HG02870 (cell line): ENCODE data around the gene CAMSAP3.
"Not testable (repeated sequence)": the region's sequence is repeated elsewhere in the genome, so short reads cannot be mapped to it uniquely, and the experiment has no call there.

Experiments used
- ATAC-seq: cut with Tn5 transposase; IDR thresholded peaks from one replicate; pipeline ENCODE4 v1.9.1; 2021; ENCODE audit warnings: mild to moderate bottlenecking, moderate library complexity; ENCODE audit not compliant: unreplicated experiment

The CAMSAP3 gene

GRCh38 chr19:7631577-7631976, 35.9 kb downstream of the CAMSAP3 start:
- no peak for ATAC-seq

- no peak for ATAC-seq
These were observed 36.9 kb downstream of the CAMSAP3 start for GRCh38 chr19:7632340-7633203.

- no peak for ATAC-seq
These were observed 38.0 kb downstream of the CAMSAP3 start, which contains the start of gene PCP2 for GRCh38 chr19:7633698-7634097. Gene PCP2, minus strand, starts transcription at chr19:7633719. Its CDS starts 262 bp downstream, at chr19:7633457.

GRCh38 chr19:7635670-7636069, 40.0 kb downstream of the CAMSAP3 start:
- no peak for ATAC-seq

GRCh38 chr19:7636317-7636690, 40.6 kb downstream of the CAMSAP3 start:
- no peak for ATAC-seq

GRCh38 chr19:7636691-7637373, 41.2 kb downstream of the CAMSAP3 start, which contains the start of gene STXBP2:
Gene STXBP2, plus strand, starts transcription at chr19:7637110. Its CDS starts 40 bp downstream, at chr19:7637150.
- ATAC-seq: peak; percentile 51

GRCh38 chr19:7637374-7638256, 42.0 kb downstream of the CAMSAP3 start:
- ATAC-seq: no peak

GRCh38 chr19:7638802-7639465, 43.3 kb downstream of the CAMSAP3 start:
- no peak for ATAC-seq

- ATAC-seq: no peak
These were observed 44.2 kb downstream of the CAMSAP3 start for GRCh38 chr19:7639863-7640348.

GRCh38 chr19:7640803-7641202, 45.1 kb downstream of the CAMSAP3 start:
- ATAC-seq: no peak

GRCh38 chr19:7641290-7642276, 45.9 kb downstream of the CAMSAP3 start:
- ATAC-seq: no peak

GRCh38 chr19:7642295-7643030, 46.8 kb downstream of the CAMSAP3 start:
- no peak for ATAC-seq

GRCh38 chr19:7643031-7643415, 47.4 kb downstream of the CAMSAP3 start:
- no peak for ATAC-seq

- not testable (repeated sequence) for ATAC-seq
These were observed 48.2 kb downstream of the CAMSAP3 start for GRCh38 chr19:7643629-7644549.

GRCh38 chr19:7644550-7644877, 48.9 kb downstream of the CAMSAP3 start:
- no peak for ATAC-seq

GRCh38 chr19:7645163-7645562, 49.5 kb downstream of the CAMSAP3 start:
- ATAC-seq: no peak

GRCh38 chr19:7645656-7646425, 50.2 kb downstream of the CAMSAP3 start:
- no peak for ATAC-seq
